D721Med (cell line): ENCODE data around the gene ZSCAN4.

ENCODE experiments used
- DNase-seq: peaks from one replicate; pipeline ENCODE4 v3.0.0; 2011; ENCODE audit warnings: low spot score; ENCODE audit not compliant: insufficient read length
- FAIRE-seq: peaks from 2 replicates; lab custom pipeline; 2011; peaks lifted over from hg19 to GRCh38; lab: Jason Lieb, UNC
- CTCF ChIP-seq: IDR thresholded peaks from 2 replicates; pipeline ENCODE4 v1.5.1; 2012; ENCODE audit warnings: mild to moderate bottlenecking, control low read depth; ENCODE audit not compliant: insufficient read depth; ENCODE audit errors: missing control alignments

The ZSCAN4 gene

GRCh38 chr19:57656346-57656745 is 12.4 kb upstream of the ZSCAN4 start:
- DNase-seq = no peak
- FAIRE-seq = no peak
- TF ChIP-seq CTCF = no peak

GRCh38 chr19:57664269-57665127 is 4.2 kb upstream of the ZSCAN4 start:
- no peak for DNase-seq
- no peak for FAIRE-seq
- no peak for TF ChIP-seq CTCF

- no peak for FAIRE-seq
- no peak for DNase-seq
- no peak for TF ChIP-seq CTCF
These were observed 3.4 kb upstream of the ZSCAN4 start for GRCh38 chr19:57665261-57665806.

GRCh38 chr19:57667228-57667627 is 1.5 kb upstream of the ZSCAN4 start:
- TF ChIP-seq CTCF = no peak
- DNase-seq (no peak), FAIRE-seq (no peak)

- no peak for DNase-seq
- peak; percentile 87 for FAIRE-seq
These were observed 2.6 kb downstream of the ZSCAN4 start for GRCh38 chr19:57671124-57671895.

GRCh38 chr19:57672466-57672865 is 3.7 kb downstream of the ZSCAN4 start:
- DNase-seq (no peak), FAIRE-seq (no peak)
- no peak for TF ChIP-seq CTCF

More at GRCh38 chr19:57671124-57671895, 2.6 kb downstream of the ZSCAN4 start:
- no peak for TF ChIP-seq CTCF
